Hepatocyte (in vitro differentiated cells): ENCODE measurements around the gene PIP4K2C.

Experiments used
- EZH2 ChIP-seq: fragments of 200-600 bp; sonication (generic); IDR thresholded peaks from 2 replicates; pipeline ENCODE4 v1.6.1; 2016; ENCODE audit warnings: antibody characterized with exemption, mild to moderate bottlenecking, borderline replicate concordance
- EZH2phosphoT487 ChIP-seq: fragments of 200-600 bp; sonication (generic); IDR thresholded peaks from one replicate; pipeline ENCODE4 v1.6.1; 2018; ENCODE audit warnings: antibody characterized with exemption, mild to moderate bottlenecking, low read depth, moderate library complexity; ENCODE audit not compliant: unreplicated experiment, severe bottlenecking
- TF ChIP-seq, protein P1 (sequence below): fragments of 200-600 bp; sonication (generic); IDR thresholded peaks from 2 replicates; pipeline ENCODE4 v1.5.1; 2016; ENCODE audit warnings: antibody characterized with exemption, mild to moderate bottlenecking; ENCODE audit not compliant: poor library complexity

DNA sequence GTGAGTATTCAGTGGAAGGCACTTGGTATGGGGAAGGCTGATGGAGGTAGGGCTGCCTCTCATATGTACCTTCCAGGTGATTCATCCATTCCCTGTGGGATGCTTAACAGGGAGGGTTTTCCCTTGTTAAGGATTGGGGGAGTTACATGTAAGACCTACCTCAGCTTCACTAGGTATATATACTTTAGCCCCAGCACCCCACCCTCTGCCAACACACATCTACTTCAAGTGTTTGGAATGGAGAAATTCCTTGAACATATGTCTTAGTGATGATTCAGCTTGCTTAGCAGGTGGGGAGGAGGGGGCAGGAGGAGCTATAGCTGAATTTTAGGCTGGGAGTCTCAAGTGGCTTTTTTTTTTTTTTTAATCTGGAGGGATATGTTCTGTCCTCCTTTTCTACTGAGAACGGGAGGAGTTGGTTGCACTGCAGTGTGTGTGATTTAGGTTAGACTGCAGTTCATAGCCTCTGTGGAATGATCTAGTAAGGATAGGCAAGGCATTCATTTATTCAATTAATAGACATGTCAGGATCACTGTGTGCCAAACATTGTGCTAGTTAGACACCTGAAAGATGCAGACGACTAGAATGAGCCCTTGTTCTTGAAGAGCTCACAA, 1.7 kb downstream of the PIP4K2C start:
- TF ChIP-seq, protein P1, sequence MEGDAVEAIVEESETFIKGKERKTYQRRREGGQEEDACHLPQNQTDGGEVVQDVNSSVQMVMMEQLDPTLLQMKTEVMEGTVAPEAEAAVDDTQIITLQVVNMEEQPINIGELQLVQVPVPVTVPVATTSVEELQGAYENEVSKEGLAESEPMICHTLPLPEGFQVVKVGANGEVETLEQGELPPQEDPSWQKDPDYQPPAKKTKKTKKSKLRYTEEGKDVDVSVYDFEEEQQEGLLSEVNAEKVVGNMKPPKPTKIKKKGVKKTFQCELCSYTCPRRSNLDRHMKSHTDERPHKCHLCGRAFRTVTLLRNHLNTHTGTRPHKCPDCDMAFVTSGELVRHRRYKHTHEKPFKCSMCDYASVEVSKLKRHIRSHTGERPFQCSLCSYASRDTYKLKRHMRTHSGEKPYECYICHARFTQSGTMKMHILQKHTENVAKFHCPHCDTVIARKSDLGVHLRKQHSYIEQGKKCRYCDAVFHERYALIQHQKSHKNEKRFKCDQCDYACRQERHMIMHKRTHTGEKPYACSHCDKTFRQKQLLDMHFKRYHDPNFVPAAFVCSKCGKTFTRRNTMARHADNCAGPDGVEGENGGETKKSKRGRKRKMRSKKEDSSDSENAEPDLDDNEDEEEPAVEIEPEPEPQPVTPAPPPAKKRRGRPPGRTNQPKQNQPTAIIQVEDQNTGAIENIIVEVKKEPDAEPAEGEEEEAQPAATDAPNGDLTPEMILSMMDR = no peak
- no peak for TF ChIP-seq EZH2
- TF ChIP-seq EZH2phosphoT487 = no peak
